ENCODE measurements around the gene VSTM2L. TPM values are rescaled to one million over a fixed set of nuclear protein-coding genes. Genes with fewer than 3 reads are reported as not detected.

Gene VSTM2L
- total and polyA plus RNA-seq, 2 donors (not counting 3 experiments of a cell fraction or from before 2014, with no cell fraction given) = 0.18 TPM; not detected in 1

DNA sequence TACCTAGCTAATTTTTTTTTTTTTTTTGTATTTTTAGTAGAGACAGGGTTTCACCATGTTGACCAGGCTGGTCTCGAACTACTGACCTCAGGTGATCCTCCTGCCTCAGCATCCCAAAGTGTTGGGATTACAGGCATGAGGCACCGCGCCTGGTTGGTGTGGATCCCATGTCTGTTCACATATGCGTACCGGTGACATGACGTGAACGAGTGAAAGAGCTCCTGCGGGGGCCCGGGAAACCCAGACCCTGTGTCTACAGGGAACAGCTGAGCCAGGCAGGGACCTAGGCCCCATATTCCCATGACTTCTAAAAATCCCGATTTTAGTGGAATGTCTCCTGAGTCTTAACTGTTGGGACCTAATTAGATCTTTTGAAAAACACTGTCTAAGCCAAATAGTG, 33.1 kb downstream of the VSTM2L start:
- Histone ChIP-seq H3K4me1 (ENCODE audit: control insufficient read depth, extremely low read depth, insufficient read depth, low read length) (no peaks in the 10 kb centered on the region), H3K27ac (ENCODE audit: insufficient read depth, low read depth, low read length) (no peak overlapping the region), H3K27me3 (ENCODE audit: control insufficient read depth in 2 of 2, insufficient read depth in 2 of 2, low read length in 2 of 2) (peaks cover 0 to 3% of the 10 kb centered on the region in 2 experiments), H3K36me3 (ENCODE audit: control insufficient read depth in 2 of 2, extremely low read depth in 1 of 2, insufficient read depth in 2 of 2, low read length in 2 of 2) (no peaks in the 10 kb centered on the region), H2AFZ (ENCODE audit: low read depth, low read length) (no peak overlapping the region), H3K4me3 (replicated peaks in 1 of 3; ENCODE audit: insufficient read depth in 1 of 3, low read depth in 1 of 3, low read length in 3 of 3) (no peak overlapping the region), H3K9ac (replicated peaks; ENCODE audit: extremely low read depth, insufficient read depth, low read length) (no peak overlapping the region), H3K9me3 (replicated peaks; ENCODE audit: control insufficient read depth, insufficient read depth, low read length) (no peaks in the 10 kb centered on the region), H3K9me1 (replicated peaks; ENCODE audit: control insufficient read depth, extremely low read depth, insufficient read depth, low read length) (no peaks in the 10 kb centered on the region), H3K4me2 (ENCODE audit: insufficient read depth, low read length) (no peak overlapping the region), H4K20me1 (replicated peaks; ENCODE audit: control insufficient read depth, extremely low read depth, insufficient read depth, low read length) (no peaks in the 10 kb centered on the region), H3K79me2 (ENCODE audit: control insufficient read depth, insufficient read depth, low read length) (no peaks in the 10 kb centered on the region)
- no peak for DNase-seq (ENCODE audit: low read depth, low spot score)
- CTCF ChIA-PET = interaction anchor here (1.1 kb wide), 1 partner anchor 122 kb away, joined by 3 read pairs; no protein-coding TSS in a partner anchor
- intact Hi-C loops (cut with micrococcal nuclease) = no loop called here
- POLR2A ChIA-PET = no interaction called here
- no TSS peak for BruUV-seq (replicated peaks)
- no peak for FAIRE-seq
- no peak for TF ChIP-seq MYC (IDR thresholded peaks at IDR 0.05; ENCODE audit: low read depth, low read length)
- no peak for TF ChIP-seq POLR2AphosphoS5 (IDR thresholded peaks at IDR 0.05; ENCODE audit: insufficient read depth, low read depth, low read length)
- no peak for TF ChIP-seq FOS (IDR thresholded peaks at IDR 0.05; ENCODE audit: borderline replicate concordance, insufficient read depth, low read length)
- dilution Hi-C loops (cut with MboI; ENCODE audit: extremely low pct_ligation_motif_present, low sequenced_read_pairs) = no loop called here

DNA sequence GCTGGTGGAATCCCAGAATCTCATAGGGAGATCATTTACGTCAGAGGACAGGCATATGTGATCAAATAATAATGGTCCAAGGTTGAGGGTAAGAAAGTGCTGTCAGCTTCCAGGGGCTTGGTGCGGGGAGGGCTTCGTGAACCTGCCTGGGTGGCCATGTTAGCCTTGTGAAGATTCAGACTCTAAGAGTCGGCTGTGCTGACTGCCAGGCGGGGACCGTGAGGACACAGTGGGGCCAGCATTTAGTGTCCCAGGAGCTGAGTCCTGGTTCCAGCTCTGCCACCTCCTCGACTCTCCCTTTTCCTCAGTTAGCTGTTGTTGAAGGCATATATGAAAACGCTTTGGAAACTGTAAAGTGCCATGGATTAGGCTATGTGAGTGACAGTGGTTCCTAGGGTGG, 33.5 kb downstream of the VSTM2L start:
- CTCF ChIA-PET = interaction anchor here (1.1 kb wide), 1 partner anchor 121 kb away, joined by 3 read pairs; no protein-coding TSS in a partner anchor
- no peak for FAIRE-seq

More for the DNA sequence above, 33.5 kb downstream of the VSTM2L start:
- Histone ChIP-seq H3K9me1 (replicated peaks; ENCODE audit: control insufficient read depth, extremely low read depth, insufficient read depth, low read length) (no peaks in the 10 kb centered on the region), H3K36me3 (ENCODE audit: control insufficient read depth in 2 of 2, extremely low read depth in 1 of 2, insufficient read depth in 2 of 2, low read length in 2 of 2) (no peaks in the 10 kb centered on the region), H3K4me2 (ENCODE audit: insufficient read depth, low read length) (no peak overlapping the region), H3K27ac (ENCODE audit: insufficient read depth, low read depth, low read length) (no peak overlapping the region), H3K27me3 (ENCODE audit: control insufficient read depth in 2 of 2, insufficient read depth in 2 of 2, low read length in 2 of 2) (peaks cover 0 to 3% of the 10 kb centered on the region in 2 experiments), H3K4me3 (replicated peaks in 1 of 3; ENCODE audit: insufficient read depth in 1 of 3, low read depth in 1 of 3, low read length in 3 of 3) (no peak overlapping the region), H3K79me2 (ENCODE audit: control insufficient read depth, insufficient read depth, low read length) (no peaks in the 10 kb centered on the region), H4K20me1 (replicated peaks; ENCODE audit: control insufficient read depth, extremely low read depth, insufficient read depth, low read length) (no peaks in the 10 kb centered on the region), H3K9ac (replicated peaks; ENCODE audit: extremely low read depth, insufficient read depth, low read length) (no peak overlapping the region), H3K4me1 (ENCODE audit: control insufficient read depth, extremely low read depth, insufficient read depth, low read length) (no peaks in the 10 kb centered on the region), H3K9me3 (replicated peaks; ENCODE audit: control insufficient read depth, insufficient read depth, low read length) (no peaks in the 10 kb centered on the region), H2AFZ (ENCODE audit: low read depth, low read length) (no peak overlapping the region)
- dilution Hi-C loops (cut with MboI; ENCODE audit: extremely low pct_ligation_motif_present, low sequenced_read_pairs) (no loop called here), intact Hi-C loops (cut with micrococcal nuclease) (no loop called here)
- TF ChIP-seq FOS (IDR thresholded peaks at IDR 0.05; ENCODE audit: borderline replicate concordance, insufficient read depth, low read length) = no peak
- TF ChIP-seq POLR2AphosphoS5 (IDR thresholded peaks at IDR 0.05; ENCODE audit: insufficient read depth, low read depth, low read length) = no peak
- TF ChIP-seq EZH2 (IDR thresholded peaks at IDR 0.05; ENCODE audit: borderline replicate concordance, low read depth, low read length, severe bottlenecking) = no peak
- no peak for TF ChIP-seq POLR2A (IDR thresholded peaks at IDR 0.05; ENCODE audit: low read depth, low read length)
- TF ChIP-seq, protein P1, sequence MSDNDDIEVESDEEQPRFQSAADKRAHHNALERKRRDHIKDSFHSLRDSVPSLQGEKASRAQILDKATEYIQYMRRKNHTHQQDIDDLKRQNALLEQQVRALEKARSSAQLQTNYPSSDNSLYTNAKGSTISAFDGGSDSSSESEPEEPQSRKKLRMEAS (IDR thresholded peaks at IDR 0.05; ENCODE audit: insufficient read depth, insufficient read length) = no peak
- TF ChIP-seq JUN (IDR thresholded peaks at IDR 0.05; ENCODE audit: borderline replicate concordance, insufficient read depth, insufficient read length, low read depth) = no peak
- no peak for TF ChIP-seq MYC (IDR thresholded peaks at IDR 0.05; ENCODE audit: low read depth, low read length)
- no peak for TF ChIP-seq GATA2 (IDR thresholded peaks at IDR 0.05; ENCODE audit: insufficient read depth, insufficient read length, low read depth, low read length)
- no peak for TF ChIP-seq CTCF (IDR thresholded peaks at IDR 0.05; ENCODE audit: extremely low read depth in 1 of 2, insufficient read depth in 1 of 2, low read depth in 1 of 2, low read length in 2 of 2)
- POLR2A ChIA-PET = no interaction called here
- no peak for DNase-seq (ENCODE audit: low read depth, low spot score)
- no TSS peak for BruUV-seq (replicated peaks)
